Fibroblast of skin of right biceps (primary cell): ENCODE measurements around the gene C9.
"Not testable (repeated sequence)": the region's sequence is repeated elsewhere in the genome, so short reads cannot be mapped to it uniquely, and the experiment has no call there.

Experiments
- DNase-seq: peaks from one replicate; pipeline ENCODE4 v3.0.0-alpha.2; 2013

The C9 gene

GRCh38 chr5:39256477-39257235 lies 107.6 kb downstream of the C9 start:
- peak; percentile 56 for DNase-seq

- no peak for DNase-seq
These were observed 108.9 kb downstream of the C9 start for GRCh38 chr5:39255406-39255805.

- no peak for DNase-seq
These were observed 109.6 kb downstream of the C9 start for GRCh38 chr5:39254671-39255070.

- peak; percentile 28 for DNase-seq
These were observed 111.1 kb downstream of the C9 start for GRCh38 chr5:39253196-39253595.

GRCh38 chr5:39249564-39250274 lies 114.6 kb downstream of the C9 start:
- no peak for DNase-seq

- DNase-seq, result no peak
These were observed 115.2 kb downstream of the C9 start for GRCh38 chr5:39249069-39249468.

- DNase-seq, result no peak
These were observed 123.5 kb downstream of the C9 start for GRCh38 chr5:39240750-39241149.

- no peak for DNase-seq
These were observed 125.8 kb downstream of the C9 start for GRCh38 chr5:39238366-39239105.

- no peak for DNase-seq
These were observed 127.6 kb downstream of the C9 start for GRCh38 chr5:39236718-39237117.

- DNase-seq, result no peak
These were observed 128.6 kb downstream of the C9 start for GRCh38 chr5:39235648-39236047.

GRCh38 chr5:39234494-39234893 lies 129.8 kb downstream of the C9 start:
- DNase-seq, result not testable (repeated sequence)
